Mesodermal cell (in vitro differentiated cells): ENCODE data around the gene PRRT2.

Experiments used
- H3K27ac ChIP-seq: 2 replicates; pipeline ENCODE4 v1.7.0; 2013; ENCODE audit warnings: mild to moderate bottlenecking, low read depth, low read length, moderate library complexity; ENCODE audit not compliant: severe bottlenecking
- H3K36me3 ChIP-seq: 2 replicates; pipeline ENCODE4 v1.7.1; 2013; ENCODE audit warnings: mild to moderate bottlenecking, low read length, moderate library complexity; ENCODE audit not compliant: control insufficient read depth, insufficient read depth
- H3K4me1 ChIP-seq: one replicate; pipeline ENCODE4 v1.7.1; 2013; ENCODE audit warnings: mild to moderate bottlenecking, low read length; ENCODE audit not compliant: insufficient read depth, control insufficient read depth, poor library complexity, severe bottlenecking
- H3K4me3 ChIP-seq: 2 replicates; pipeline ENCODE4 v1.7.0; 2013; ENCODE audit warnings: low read length, control low read depth, mild to moderate bottlenecking; ENCODE audit not compliant: insufficient read depth, poor library complexity, severe bottlenecking; ENCODE audit errors: extremely low read depth
- H3K9me3 ChIP-seq: 2 replicates; pipeline ENCODE4 v1.7.1; 2013; ENCODE audit warnings: mild to moderate bottlenecking, low read length, moderate library complexity; ENCODE audit not compliant: control insufficient read depth
- WGBS, 2 experiments: methylation state at CpG; one replicate each; pipeline ENCODE4 v1.1.5; 2013; ENCODE audit warnings: missing lambda C conversion rate in 2 of 2; ENCODE audit not compliant: insufficient coverage in 2 of 2; 5-methylcytosine and 5-hydroxymethylcytosine counted together

Gene PRRT2

GRCh38 chr16:29814592-29814991 lies 2.6 kb downstream of the PRRT2 start:
- H3K4me1 ChIP-seq = peaks cover 37% of the 10 kb centered on the region
- no peaks in the 10 kb centered on the region for H3K9me3 ChIP-seq
- WGBS, 2 experiments = 70 to 71% methylated on average over 3 to 4 of the region's 5 CpGs
- peak overlapping the region; percentile 81 for H3K4me3 ChIP-seq
- H3K36me3 ChIP-seq = peaks cover 28% of the 10 kb centered on the region
- H3K27ac ChIP-seq = peak overlapping the region; percentile 75

DNA sequence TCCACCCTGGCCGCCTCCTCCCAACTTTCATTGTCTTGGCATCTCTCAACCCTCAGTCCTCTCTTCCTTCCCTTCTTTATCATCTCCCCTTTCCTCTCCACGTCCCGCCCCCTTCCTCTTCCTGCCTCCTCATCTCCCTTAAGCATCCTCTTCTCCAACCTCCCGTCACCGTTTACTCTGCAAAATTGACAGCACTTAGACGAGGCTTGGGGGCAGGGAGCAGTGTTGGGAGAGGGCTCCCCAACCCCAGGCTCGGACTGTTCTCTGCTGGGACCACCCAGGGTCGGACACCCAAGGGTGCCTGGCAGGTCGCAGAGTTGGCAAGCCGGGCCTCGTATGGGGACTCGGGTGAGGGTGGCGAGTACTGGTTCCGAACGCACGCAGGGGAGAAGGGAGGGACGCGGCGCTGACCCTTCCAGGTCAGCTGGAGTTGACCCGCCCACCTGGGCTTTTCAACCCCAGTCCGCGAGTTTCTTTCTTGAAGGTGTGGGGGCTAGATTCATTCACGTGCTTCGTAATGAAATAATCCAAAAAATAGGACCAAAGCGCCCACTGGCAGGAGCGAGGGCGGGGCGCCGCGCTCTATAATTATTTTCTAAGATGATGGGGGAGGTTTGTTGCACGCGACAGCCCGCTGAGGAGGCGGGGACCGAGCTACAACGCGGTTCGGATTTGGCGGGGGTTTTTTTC lies 3.2 kb downstream of the PRRT2 start:
- H3K9me3 ChIP-seq = no peaks in the 10 kb centered on the region
- peak overlapping the region; percentile 81 for H3K4me3 ChIP-seq
- peak overlapping the region; percentile 75 for H3K27ac ChIP-seq
- WGBS, 2 experiments = 11 to 12% methylated on average over 13 to 21 of the region's 39 CpGs
- peaks cover 27% of the 10 kb centered on the region for H3K36me3 ChIP-seq
- H3K4me1 ChIP-seq = peaks cover 31% of the 10 kb centered on the region

- Histone ChIP-seq H3K27ac (peak within 1 kb of the TSS; percentile 75), H3K4me1 (peaks cover 32% of the 10 kb centered on the region), H3K36me3 (peaks cover 25% of the 10 kb centered on the region), H3K9me3 (no peaks in the 10 kb centered on the region), H3K4me3 (peak within 1 kb of the TSS; percentile 81)
- WGBS, 2 experiments = 0% methylated on average over 54 to 62 of the region's 70 CpGs
Observed at GRCh38 chr16:29815793-29816693, 4.0 kb downstream of the PRRT2 start, which contains the start of gene PAGR1. TSS of gene PAGR1 (plus strand) at chr16:29816152. CDS start at chr16:29816526, 374 bp downstream.

GRCh38 chr16:29816694-29817441 lies 4.9 kb downstream of the PRRT2 start:
- H3K4me3 ChIP-seq = peak overlapping the region; percentile 81
- H3K27ac ChIP-seq = peak overlapping the region; percentile 75
- peaks cover 36% of the 10 kb centered on the region for H3K4me1 ChIP-seq
- 1 to 6% methylated on average over 23 to 24 of the region's 37 CpGs for WGBS, 2 experiments
- peaks cover 25% of the 10 kb centered on the region for H3K36me3 ChIP-seq
- H3K9me3 ChIP-seq = no peaks in the 10 kb centered on the region

- 95 to 100% methylated on average over 4 of the region's 4 CpGs for WGBS, 2 experiments
- Histone ChIP-seq H3K4me1 (peaks cover 33% of the 10 kb centered on the region), H3K9me3 (no peaks in the 10 kb centered on the region), H3K27ac (no peak overlapping the region), H3K36me3 (peaks cover 33% of the 10 kb centered on the region), H3K4me3 (no peak overlapping the region)
Observed at GRCh38 chr16:29818082-29818481, 6.1 kb downstream of the PRRT2 start.

DNA sequence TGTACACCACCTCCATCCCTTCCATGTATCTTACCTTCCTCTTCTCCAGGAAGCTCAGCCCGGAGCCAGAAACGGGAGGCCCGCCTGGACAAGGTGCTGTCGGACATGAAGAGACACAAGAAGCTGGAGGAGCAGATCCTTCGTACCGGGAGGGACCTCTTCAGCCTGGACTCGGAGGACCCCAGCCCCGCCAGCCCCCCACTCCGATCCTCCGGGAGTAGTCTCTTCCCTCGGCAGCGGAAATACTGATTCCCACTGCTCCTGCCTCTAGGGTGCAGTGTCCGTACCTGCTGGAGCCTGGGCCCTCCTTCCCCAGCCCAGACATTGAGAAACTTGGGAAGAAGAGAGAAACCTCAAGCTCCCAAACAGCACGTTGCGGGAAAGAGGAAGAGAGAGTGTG lies 7.5 kb downstream of the PRRT2 start:
- Histone ChIP-seq H3K36me3 (peaks cover 33% of the 10 kb centered on the region), H3K9me3 (no peaks in the 10 kb centered on the region), H3K4me3 (no peak overlapping the region), H3K27ac (no peak overlapping the region), H3K4me1 (peaks cover 29% of the 10 kb centered on the region)
- 92 to 94% methylated on average over 9 to 13 of the region's 15 CpGs for WGBS, 2 experiments

DNA sequence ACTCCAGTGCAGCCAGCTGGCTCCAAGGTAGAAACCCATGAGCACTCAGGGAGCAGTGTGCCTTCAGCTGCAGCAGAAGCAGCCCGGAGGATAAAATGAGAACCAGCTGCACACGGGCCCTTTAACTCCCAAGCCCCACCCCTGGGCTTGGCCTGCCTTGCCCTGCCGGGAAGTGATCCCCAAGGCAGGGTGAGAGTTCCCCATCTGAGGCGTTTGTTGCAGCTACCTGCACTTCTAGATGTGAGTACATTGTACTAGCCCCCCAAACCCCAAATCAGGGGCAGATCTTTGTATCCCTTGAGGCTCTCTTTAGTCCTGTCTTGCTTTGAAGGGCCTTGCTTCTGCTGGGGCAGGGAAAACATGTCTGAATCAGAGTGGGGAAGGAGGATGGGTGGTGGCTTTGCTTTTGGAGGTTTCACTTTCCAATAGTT lies 8.3 kb downstream of the PRRT2 start, which contains the start of gene MVP:
MVP (plus strand) TSS at position 192 of the 431 bp plus-strand sequence. CDS start 10,088 bp downstream, outside the sequence.
- 73 to 75% methylated on average over 4 of the region's 4 CpGs for WGBS, 2 experiments
- Histone ChIP-seq H3K27ac (no peak within 1 kb of the TSS), H3K9me3 (no peaks in the 10 kb centered on the region), H3K4me1 (peaks cover 31% of the 10 kb centered on the region), H3K4me3 (peak within 1 kb of the TSS; percentile 14), H3K36me3 (peaks cover 33% of the 10 kb centered on the region)

GRCh38 chr16:29820730-29821642 lies 9.0 kb downstream of the PRRT2 start:
- H3K27ac ChIP-seq = peak overlapping the region; percentile 45
- H3K4me3 ChIP-seq = peak overlapping the region; percentile 14
- H3K4me1 ChIP-seq = peaks cover 38% of the 10 kb centered on the region
- no peaks in the 10 kb centered on the region for H3K9me3 ChIP-seq
- 96 to 99% methylated on average over 7 to 11 of the region's 11 CpGs for WGBS, 2 experiments
- H3K36me3 ChIP-seq = peaks cover 33% of the 10 kb centered on the region

DNA sequence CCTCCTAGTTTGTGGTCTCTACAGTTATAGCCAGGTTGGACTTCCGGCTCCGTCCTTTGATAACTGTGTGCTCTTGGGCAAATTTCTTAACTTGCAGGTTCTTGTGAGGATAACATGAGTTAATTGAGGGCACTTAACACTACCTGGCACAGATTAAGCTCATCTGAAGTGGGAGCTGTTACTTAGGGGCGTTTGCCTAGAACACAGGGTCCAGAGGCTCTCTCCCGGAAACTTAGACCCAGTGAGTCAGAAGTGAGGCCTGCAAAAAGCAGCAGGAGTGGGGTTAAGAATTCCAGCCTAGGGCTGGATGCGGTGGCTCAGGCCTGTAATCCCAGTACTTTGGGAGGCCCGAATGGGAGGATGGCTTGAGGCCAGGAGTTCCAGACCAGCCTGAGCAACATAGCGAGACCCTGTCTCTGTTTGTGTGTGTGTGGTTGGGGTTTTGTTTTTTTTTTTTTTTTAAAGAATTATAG lies 9.7 kb downstream of the PRRT2 start:
- H3K27ac ChIP-seq = peak overlapping the region; percentile 45
- H3K36me3 ChIP-seq = peaks cover 33% of the 10 kb centered on the region
- no peaks in the 10 kb centered on the region for H3K9me3 ChIP-seq
- H3K4me1 ChIP-seq = peaks cover 38% of the 10 kb centered on the region
- WGBS, 2 experiments = 90 to 91% methylated on average over 7 of the region's 7 CpGs
- no peak overlapping the region for H3K4me3 ChIP-seq
